NCI-H1092 (cell line): ENCODE measurements around the gene PPP2R5B.
A peak's percentile ranks its signal among the peaks of the same experiment; 100 is the strongest.

Source experiments
- DNase-seq: peaks from one replicate; lab custom pipeline; 2025; lab: John Stamatoyannopoulos, UW

The PPP2R5B gene

DNA sequence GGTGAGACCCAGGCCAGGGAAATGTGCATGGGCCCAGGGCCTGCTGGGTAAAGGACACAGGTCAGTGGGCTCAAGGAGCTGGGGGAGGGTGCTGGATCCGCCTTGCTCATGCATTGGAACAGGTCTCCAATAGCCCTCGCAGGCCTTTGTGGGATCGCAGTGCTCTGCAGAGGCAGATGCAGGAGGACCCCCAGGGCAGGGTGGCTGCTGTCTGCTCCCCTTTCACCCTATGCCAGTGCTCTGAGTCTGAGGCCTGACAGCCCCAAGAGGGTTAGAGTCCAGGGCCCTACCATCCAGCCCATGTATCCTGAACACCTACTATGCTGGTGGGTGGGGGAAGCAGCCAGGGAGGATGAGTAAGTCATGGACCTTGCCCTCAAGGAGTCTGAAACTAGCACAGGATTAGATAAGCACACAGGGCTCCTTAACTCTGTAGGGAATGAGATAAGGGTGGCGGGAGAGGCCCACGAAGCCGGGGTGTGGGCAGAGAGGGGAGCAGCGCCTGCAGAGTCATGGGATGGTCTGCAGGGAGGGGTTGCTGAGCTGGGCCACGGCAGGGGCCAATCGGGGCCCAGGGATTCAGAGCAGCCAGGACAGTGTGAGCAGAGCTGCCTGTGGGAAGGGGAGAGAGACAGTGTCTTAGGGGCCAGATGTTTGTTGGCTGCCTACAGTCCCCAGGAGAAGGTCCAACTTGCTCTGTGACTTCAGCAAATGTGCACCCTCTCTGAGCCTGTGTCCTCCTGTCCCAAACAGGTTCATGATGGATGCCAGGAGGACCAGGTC lies 35.6 kb upstream of the PPP2R5B start:
- DNase-seq, result no peak

DNA sequence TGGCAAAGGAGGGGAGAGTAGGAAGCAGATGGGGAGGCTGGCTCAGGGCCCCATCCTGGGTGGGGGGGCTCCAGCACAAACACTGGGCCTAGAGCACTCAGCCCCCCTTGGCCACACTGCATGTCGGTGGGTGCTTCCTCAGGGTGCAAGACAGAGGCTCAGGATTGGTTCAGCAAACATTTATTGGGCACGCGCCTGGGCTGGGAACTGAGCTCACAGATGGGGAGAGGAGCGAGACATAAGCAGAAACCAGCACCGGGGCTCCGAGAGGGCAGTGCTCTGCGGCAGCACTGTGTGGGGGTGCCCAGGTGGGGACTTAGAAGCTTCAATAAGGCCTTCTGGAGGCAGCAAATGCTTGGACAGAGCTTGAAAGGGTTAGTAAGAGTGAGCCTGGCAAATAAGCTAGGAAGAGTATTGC lies 34.0 kb upstream of the PPP2R5B start:
- no peak for DNase-seq

DNA sequence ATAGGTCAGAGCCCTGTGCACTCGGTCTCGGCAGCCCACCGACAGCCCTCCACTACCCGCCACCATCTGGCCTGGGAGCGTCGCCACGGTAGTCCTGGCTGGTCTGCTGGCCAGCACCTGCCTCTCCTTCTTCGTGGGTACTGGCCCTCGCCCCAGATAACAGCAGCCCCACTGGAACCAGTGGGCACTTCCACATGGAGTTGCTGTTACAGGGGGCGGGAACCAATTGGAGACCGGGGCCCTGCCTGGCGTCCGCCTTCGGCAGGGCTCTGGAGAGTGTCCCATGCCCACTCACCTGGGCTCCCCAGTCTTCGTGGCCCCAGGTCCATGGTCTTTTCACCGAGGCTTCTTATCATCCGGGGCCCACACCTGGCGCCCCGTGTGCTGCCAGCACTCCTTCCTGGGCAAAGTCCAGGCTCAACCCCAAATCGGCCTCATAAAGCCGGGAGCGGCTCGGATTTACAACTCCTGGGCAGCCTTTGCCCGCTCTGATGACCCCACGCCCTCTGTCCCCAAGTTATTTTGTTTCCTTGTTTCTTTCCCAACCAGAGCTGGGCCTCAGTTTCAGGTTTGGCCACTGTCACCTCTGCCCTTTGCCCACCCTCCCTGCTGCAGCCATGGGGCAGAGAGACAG lies 33.2 kb upstream of the PPP2R5B start:
- DNase-seq, result no peak

DNA sequence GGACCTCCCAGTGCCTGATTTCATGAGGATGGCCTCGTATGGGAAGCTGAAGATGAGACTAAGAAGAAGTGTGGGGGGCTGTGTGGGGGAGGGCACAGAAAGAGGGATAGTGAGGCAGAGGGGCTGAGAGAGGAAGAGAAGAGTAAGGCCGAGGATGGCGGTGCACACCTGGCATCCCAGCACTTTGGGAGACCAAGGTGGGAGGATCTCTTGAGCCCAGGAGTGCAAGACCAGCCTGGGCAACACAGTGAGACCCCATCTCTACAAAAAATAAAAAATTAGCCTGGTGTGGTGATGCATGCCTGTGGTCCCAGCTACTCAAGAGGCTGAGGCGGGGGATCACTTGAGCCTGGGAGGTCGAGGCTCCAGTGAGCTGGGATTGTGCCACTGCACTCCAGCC lies 32.6 kb upstream of the PPP2R5B start:
- no peak for DNase-seq

DNA sequence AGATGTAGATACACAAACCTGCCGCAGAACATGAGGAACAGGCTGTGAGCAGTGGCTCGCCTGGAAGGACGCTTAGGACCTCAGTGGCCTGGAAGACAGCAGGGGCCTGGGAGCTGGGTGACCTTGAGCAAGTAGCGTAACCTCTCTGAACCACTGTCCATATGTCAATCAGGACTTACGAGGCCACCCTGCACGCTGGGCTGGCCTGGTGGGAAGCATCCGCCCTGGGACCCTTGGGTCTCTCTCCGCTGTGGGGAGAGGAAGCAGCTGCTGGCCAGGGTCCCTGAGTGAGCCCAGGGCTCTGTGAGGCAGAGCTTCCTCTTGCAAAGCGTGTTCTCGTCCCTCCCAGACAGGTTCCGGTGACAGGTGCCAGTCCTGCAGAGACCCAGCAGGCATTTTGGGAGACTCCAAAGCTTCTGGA lies 32.1 kb upstream of the PPP2R5B start:
- no peak for DNase-seq

DNA sequence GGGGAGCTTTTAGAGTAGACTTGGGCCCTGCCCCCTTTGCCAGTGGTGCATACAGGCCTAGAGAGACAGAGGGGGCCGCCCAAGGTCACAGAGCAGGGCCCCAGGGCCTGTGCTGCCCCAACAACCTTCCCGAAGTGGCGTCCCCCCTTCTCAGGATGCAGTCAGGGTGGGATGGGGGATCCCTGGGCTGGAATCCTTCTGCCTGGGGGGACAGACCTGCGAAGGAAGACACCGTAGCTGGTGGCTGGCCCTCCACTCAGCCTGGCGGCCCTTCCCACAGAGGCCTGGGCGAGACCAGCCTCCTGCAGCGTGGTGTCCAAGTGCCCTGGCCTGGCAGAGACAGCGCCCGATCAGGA lies 31.7 kb upstream of the PPP2R5B start:
- DNase-seq, result no peak

DNA sequence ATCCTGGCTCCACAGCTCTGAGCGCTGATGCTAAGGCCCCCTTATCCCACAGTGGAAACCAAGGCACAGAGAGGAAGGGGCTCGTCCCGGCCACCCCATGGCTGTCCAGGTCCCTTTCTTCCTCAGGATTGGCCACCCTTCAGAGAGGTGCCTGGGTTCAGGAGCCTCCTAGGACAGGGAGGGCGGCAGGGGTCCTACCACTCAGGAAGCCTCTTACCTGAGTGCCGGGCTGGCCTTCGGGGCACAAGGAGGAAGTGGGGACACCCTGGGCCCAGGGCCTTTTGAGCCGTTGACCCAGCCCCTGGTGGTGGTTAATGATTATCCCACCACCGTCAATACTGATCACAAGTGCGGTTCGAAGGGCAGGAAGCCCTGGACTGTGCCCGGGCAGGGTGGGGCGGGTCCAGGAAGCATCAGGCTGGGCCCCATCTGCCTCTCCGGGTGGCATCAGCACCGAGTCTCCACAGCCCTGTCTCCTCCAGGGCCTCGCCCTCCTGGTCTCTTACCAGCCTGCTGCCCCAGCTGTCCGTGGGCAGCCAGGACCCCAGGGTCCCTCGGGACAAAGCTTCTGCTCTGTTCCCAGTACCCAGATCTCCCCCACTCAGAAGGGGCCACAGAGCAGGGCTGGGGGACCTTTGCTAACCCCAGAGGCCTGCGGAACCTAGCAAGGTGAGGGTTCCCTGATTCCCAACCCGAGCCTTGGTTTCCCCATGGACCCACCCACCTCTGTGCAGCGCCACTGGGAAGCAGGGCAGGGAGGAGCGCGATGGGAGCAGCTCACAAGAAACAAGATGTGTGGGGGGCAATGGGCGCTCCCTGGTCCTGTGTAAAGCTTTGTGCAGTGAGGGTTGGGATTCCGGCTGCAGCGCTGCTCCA lies 31.1 kb upstream of the PPP2R5B start:
- no peak for DNase-seq

DNA sequence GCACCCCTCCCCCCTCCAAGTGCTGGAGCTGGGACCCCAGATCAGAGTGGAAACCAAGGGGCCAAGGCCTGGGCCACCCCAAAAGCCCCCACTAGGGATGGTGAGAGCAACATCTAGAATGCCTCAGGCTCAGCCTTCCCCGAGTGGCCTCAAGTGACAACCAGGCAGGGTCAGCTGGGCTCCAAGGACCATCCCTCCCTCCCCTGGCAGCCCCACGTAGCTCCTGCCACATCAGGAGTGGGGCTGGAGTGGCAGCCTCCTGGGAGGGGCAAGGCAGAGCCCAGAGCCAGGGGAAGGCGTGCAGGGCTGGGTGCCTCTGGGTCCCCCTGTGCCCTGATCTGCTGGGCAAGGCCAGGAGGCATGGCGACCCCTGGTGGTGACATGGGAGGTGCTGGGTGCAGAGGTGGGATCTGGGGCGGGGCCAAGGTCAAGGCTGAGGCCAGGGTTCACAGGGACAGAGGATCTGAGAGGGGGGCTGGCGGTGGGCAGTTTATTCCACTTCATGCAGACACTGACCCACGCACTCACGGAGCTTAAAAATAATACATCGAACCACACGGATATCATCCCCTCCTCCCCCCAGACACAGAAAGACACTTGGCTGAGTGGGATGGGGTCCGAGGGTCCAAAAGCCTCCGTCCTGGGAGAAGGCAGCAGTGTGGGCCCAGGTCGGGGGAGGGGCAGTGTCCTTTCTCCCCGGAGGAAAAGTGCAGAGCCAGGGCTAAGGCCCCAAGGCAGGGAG lies 30.2 kb upstream of the PPP2R5B start:
- DNase-seq, result peak; percentile 57

GRCh38 chr11:64894812-64895452 lies 29.6 kb upstream of the PPP2R5B start:
- DNase-seq, result no peak

GRCh38 chr11:64896448-64897022 lies 28.0 kb upstream of the PPP2R5B start:
- DNase-seq, result no peak

GRCh38 chr11:64897381-64898075 lies 27.0 kb upstream of the PPP2R5B start:
- DNase-seq, result no peak

- no peak for DNase-seq
Measured at GRCh38 chr11:64898076-64898445, 26.4 kb upstream of the PPP2R5B start.

DNA sequence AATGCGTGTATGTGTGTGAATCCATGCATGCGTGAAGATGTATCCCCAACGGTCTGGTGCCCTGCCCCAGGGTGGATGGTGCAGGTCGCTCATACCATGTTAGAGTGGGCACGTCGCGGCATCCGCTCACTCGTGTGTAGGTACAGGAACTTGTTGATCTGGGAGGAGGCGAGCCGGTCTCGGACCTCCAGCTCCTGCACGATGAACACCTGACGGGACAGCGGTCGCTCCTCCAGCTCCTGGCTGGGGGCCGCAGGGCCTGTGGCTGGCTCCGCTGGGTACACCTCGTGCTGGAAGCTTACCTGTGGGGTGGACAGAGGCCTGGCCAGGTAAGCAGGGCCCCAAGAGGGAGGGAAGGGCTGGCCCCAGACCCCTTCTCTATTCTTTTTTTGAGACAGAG lies 25.9 kb upstream of the PPP2R5B start:
- no peak for DNase-seq

DNA sequence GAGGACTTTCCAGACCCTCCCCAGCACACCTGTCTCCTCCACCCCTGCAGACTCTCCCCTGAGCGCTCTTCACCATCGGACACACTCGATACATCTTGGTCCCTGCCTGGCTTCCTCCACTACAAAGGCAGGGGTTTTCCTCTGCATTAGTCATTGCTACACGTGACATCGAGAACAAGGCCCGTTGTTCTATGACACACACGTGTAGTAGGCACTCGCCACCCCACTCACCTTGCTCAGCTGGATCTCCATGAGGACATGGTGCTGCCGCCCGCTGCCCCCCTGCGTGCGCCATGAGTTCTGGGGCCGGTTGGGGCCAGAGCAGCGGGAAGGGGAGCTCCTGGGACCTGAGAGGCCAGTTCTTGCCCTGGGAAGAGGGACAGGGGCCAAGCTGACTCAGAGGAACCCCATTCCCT lies 24.2 kb upstream of the PPP2R5B start:
- no peak for DNase-seq

DNA sequence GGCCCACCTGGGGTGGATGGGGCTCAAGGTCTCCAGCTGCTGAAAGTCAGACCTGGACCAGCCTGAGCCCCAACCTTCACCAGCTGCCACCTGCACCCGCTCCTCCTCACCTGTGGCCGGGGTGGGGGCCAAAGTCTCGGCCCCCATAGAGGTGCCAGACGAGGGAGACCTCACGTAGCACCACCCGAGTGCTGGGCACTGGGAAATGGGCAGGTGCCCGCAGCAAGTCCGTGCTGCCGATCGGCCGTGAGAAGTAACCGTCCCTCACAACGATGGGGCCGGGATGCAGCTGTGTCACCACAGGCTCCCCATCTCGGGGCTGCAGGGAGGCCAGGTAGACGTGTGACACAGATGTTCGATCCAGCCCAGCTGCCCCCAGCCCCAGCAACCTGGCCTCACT lies 23.7 kb upstream of the PPP2R5B start:
- no peak for DNase-seq

- no peak for DNase-seq
Measured at GRCh38 chr11:64902102-64902900, 22.2 kb upstream of the PPP2R5B start.

- no peak for DNase-seq
Measured at GRCh38 chr11:64903291-64903833, 21.1 kb upstream of the PPP2R5B start.

DNA sequence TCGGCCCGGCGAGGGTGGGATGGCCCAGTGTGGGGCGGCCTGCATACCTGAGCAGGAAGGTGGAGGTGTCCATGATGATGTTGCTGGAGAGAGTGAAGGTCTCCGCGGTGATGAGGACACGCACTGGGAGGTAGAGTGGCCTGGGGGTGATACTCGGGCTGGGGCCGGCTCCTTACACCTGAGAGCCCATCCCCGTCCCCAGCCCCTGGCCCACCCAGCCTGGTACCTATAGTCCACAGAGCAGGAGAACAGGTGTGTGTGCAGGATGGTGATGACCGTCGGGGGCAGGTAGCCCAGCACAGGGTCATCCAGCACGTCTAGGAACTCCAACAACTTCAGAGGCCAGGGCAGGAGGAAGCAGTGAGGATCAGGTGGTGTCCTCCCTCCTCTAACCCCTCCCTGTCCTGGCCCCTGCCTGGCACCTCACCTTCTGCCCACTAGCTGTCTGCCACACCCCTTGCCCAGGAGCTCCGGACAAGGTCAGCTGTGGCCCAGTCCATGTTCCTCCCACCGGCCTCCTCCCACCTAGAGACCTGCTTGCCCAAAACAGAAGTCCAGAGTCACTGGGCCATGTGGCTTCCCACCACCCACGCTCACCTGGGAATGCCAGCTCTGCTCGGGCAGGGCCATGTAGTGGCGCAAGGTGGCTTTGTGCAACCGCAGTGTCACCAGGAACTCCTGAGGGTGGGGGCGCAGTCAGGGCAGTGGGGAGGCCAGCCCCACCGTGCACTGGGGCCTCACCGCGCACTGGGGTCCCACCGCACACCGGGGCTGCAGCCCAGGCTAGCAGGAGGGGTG lies 18.8 kb upstream of the PPP2R5B start:
- no peak for DNase-seq

DNA sequence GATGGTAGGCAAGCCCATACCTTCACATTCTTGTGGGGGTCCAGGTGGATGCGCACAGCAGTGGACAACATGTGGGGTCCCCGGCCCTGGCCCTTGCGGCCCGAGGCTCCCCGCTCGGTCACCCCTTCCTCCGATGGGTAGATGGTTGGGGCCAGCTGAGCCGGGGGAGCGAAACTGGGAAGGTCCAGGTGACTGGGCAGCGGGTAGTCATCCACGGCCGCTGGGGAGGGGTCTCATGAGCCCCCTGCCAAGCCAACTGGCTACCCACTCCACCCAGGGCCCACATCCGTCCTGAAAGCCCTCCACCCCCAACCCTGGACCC lies 18.2 kb upstream of the PPP2R5B start:
- DNase-seq, result no peak
